Endodermal cell (in vitro differentiated cells): Measurements from ENCODE around the gene C8G. TPM values are rescaled to one million over a fixed set of nuclear protein-coding genes. Genes with fewer than 3 reads are reported as not detected.

ENCODE experiments used
- DNase-seq: peaks from one replicate; pipeline ENCODE4 v3.0.0-alpha.2; 2017
- H3K27ac ChIP-seq: 2 replicates; pipeline ENCODE4 v1.5.1; 2013; ENCODE audit warnings: mild to moderate bottlenecking, low read depth, low read length, moderate library complexity
- H3K27me3 ChIP-seq: 2 replicates; pipeline ENCODE4 v1.6.1; 2013; ENCODE audit warnings: mild to moderate bottlenecking, low read length, moderate library complexity; ENCODE audit not compliant: insufficient read depth, control insufficient read depth, poor library complexity, severe bottlenecking
- H3K36me3 ChIP-seq: 2 replicates; pipeline ENCODE4 v1.7.0; 2013; ENCODE audit warnings: mild to moderate bottlenecking, low read length, moderate library complexity; ENCODE audit not compliant: control insufficient read depth, insufficient read depth
- H3K4me1 ChIP-seq: one replicate; pipeline ENCODE4 v1.7.0; 2013; ENCODE audit warnings: low read length; ENCODE audit not compliant: control insufficient read depth, insufficient read depth
- H3K4me3 ChIP-seq: 2 replicates; pipeline ENCODE4 v1.5.1; 2013; ENCODE audit warnings: mild to moderate bottlenecking, low read length, moderate library complexity
- H3K9ac ChIP-seq: 2 replicates; pipeline ENCODE4 v1.6.1; 2013; ENCODE audit warnings: mild to moderate bottlenecking, low read length, moderate library complexity; ENCODE audit not compliant: poor library complexity, severe bottlenecking; ENCODE audit errors: extremely low read depth
- H3K9me3 ChIP-seq: 2 replicates; pipeline ENCODE4 v1.6.1; 2013; ENCODE audit warnings: mild to moderate bottlenecking, low read length, moderate library complexity; ENCODE audit not compliant: control insufficient read depth
- H3K27ac Mint-ChIP-seq: 2 replicates; pipeline ENCODE4 v1.8.0; 2020; ENCODE audit warnings: mixed read lengths
- H3K27me3 Mint-ChIP-seq: 2 replicates; pipeline ENCODE4 v1.8.0; 2021; ENCODE audit warnings: mild to moderate bottlenecking, mixed read lengths; ENCODE audit not compliant: insufficient read depth
- H3K36me3 Mint-ChIP-seq: 2 replicates; pipeline ENCODE4 v1.8.0; 2020; ENCODE audit warnings: low read depth, mixed read lengths
- H3K4me1 Mint-ChIP-seq: 2 replicates; pipeline ENCODE4 v1.8.0; 2020; ENCODE audit warnings: mixed read lengths
- H3K4me3 Mint-ChIP-seq: 2 replicates; pipeline ENCODE4 v1.8.0; 2020; ENCODE audit warnings: mild to moderate bottlenecking, moderate library complexity, mixed read lengths
- H3K9me3 Mint-ChIP-seq: 2 replicates; pipeline ENCODE4 v1.8.0; 2020; ENCODE audit warnings: mild to moderate bottlenecking, mixed read lengths
- CTCF ChIP-seq: fragments of 200-600 bp; sonication (generic); conservative IDR thresholded peaks from 2 replicates; pipeline ENCODE4 v1.5.0; 2021; ENCODE audit warnings: antibody characterized with exemption, mild to moderate bottlenecking
- WGBS, 2 experiments: methylation state at CpG; one replicate each; pipeline versions ENCODE4 v1.1.5 to v1.1.7; 2013; ENCODE audit warnings: missing lambda C conversion rate in 2 of 2, mixed read lengths in 1 of 2; ENCODE audit not compliant: insufficient coverage in 1 of 2, insufficient read length in 1 of 2; 5-methylcytosine and 5-hydroxymethylcytosine counted together
- total RNA-seq, 2 donors: library from RNA; stranded (reverse); fragmentation: NEBNext Ultra II Directional in 1 of 2; extraction: Animal tissue kit (Norgen Biotek cat#: 25700) in 1 of 2; gene quantifications; 2 replicates in 1 of 2; 3 replicates in 1 of 2; pipeline ENCODE4 v1.2.1, GENCODE V29; 2021

C8G gene
- total RNA-seq, 2 donors from 2014 or later = 1.2 to 1.6 TPM

DNA sequence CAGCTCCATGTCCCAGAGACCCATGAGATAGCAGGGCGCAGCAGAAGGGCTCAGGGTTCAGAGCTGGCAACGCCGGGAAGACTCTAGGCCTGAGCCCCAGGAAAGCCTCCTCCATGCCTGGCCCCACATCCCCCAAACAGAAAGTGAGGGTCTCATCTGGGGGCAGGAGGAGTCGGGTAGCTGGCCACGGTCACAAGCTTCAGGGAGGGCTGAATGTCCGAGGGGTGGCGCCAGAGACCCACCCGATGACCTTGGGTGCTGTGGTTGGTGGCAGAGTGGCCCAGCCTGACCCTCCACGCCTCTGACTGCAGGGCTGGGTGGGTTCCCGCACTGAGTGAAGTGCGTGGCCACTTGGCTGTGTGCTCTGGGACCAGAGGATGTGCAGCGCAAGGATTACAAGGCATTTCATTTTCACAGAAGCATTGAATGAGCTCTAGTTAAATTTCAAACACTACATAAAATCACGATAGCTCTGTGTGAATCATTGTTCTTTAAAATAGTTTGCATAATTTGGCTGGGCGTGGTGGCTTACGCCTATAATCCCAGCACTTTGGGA, 3.0 kb downstream of the C8G start:
- Histone ChIP-seq H3K9ac (no peak overlapping the region), H3K27ac (no peak overlapping the region), H3K9me3 (no peaks in the 10 kb centered on the region), H3K4me1 (peaks cover 3% of the 10 kb centered on the region), H3K4me3 (no peak overlapping the region), H3K36me3 (peaks cover under 1% of the 10 kb centered on the region), H3K27me3 (no peaks in the 10 kb centered on the region)
- peak overlapping the region; percentile 73 for H3K4me3 Mint-ChIP-seq
- 65 to 70% methylated on average over 10 to 15 of the region's 15 CpGs for WGBS, 2 experiments
- DNase-seq = peak; percentile 89
- no peaks in the 10 kb centered on the region for H3K36me3 Mint-ChIP-seq
- H3K27me3 Mint-ChIP-seq = no peaks in the 10 kb centered on the region
- H3K9me3 Mint-ChIP-seq = no peaks in the 10 kb centered on the region
- H3K4me1 Mint-ChIP-seq = peaks cover 8% of the 10 kb centered on the region
- peak; percentile 79 for TF ChIP-seq CTCF
- H3K27ac Mint-ChIP-seq = no peak overlapping the region

DNA sequence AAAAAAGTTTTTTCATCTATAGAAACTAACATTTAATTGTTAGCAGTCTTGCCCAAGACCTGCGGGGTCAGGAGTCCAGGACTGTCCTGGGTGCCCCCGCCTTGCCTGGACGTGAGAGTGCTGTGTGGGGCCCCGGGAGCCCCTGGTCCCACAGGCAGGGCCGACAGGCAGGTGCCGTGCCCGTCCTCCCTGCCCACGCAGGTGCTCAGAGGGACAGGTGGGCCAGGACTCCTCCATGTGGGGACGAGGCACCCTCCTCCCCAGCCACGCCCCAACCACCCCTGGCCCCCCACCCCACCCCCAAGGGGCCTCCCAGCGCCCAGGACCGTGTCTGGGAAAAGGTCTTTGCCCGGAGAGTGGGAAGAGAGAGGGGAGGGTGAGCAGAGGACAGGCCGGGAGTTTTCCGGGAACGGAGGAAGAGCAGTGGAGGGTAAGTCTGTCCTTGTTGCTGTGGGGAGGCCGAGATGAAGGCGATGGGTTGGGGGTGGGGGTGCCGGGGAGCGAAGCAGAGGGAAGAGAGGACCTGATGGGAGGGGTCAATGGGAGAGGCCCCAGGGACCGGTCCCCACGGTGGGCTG, 4.3 kb downstream of the C8G start:
- Histone ChIP-seq H3K9me3 (no peaks in the 10 kb centered on the region), H3K4me1 (peaks cover 3% of the 10 kb centered on the region), H3K36me3 (no peaks in the 10 kb centered on the region), H3K27ac (no peak overlapping the region), H3K9ac (peak overlapping the region; percentile 6), H3K4me3 (peak overlapping the region; percentile 76), H3K27me3 (no peaks in the 10 kb centered on the region)
- DNase-seq = no peak
- no peaks in the 10 kb centered on the region for H3K36me3 Mint-ChIP-seq
- H3K9me3 Mint-ChIP-seq = no peaks in the 10 kb centered on the region
- no peak for TF ChIP-seq CTCF
- no peak overlapping the region for H3K27ac Mint-ChIP-seq
- peaks cover 8% of the 10 kb centered on the region for H3K4me1 Mint-ChIP-seq
- H3K27me3 Mint-ChIP-seq = no peaks in the 10 kb centered on the region
- 0 to 33% methylated on average over 3 to 20 of the region's 22 CpGs for WGBS, 2 experiments
- peak overlapping the region; percentile 73 for H3K4me3 Mint-ChIP-seq

GRCh38 chr9:136949817-136950655, 5.0 kb downstream of the C8G start:
- WGBS, 2 experiments = 7 to 19% methylated on average over 23 to 63 of the region's 63 CpGs
- H3K9me3 Mint-ChIP-seq = no peaks in the 10 kb centered on the region
- peak overlapping the region; percentile 95 for H3K27ac Mint-ChIP-seq
- peak; percentile 39 for TF ChIP-seq CTCF
- Histone ChIP-seq H3K36me3 (no peaks in the 10 kb centered on the region), H3K9ac (peak overlapping the region; percentile 38), H3K27me3 (no peaks in the 10 kb centered on the region), H3K9me3 (no peaks in the 10 kb centered on the region), H3K4me3 (peak overlapping the region; percentile 76), H3K4me1 (peaks cover 3% of the 10 kb centered on the region), H3K27ac (peak overlapping the region; percentile 57)
- H3K27me3 Mint-ChIP-seq = no peaks in the 10 kb centered on the region
- DNase-seq = peak; percentile 98
- no peaks in the 10 kb centered on the region for H3K36me3 Mint-ChIP-seq
- peaks cover 8% of the 10 kb centered on the region for H3K4me1 Mint-ChIP-seq
- H3K4me3 Mint-ChIP-seq = peak overlapping the region; percentile 73
